Suppressor macrophage treated with lipopolysaccharide for 1 hour (primary cell): ENCODE results near the gene ALDH16A1.

Experiments used
- DNase-seq, 3 donors: peaks; one replicate each; pipeline ENCODE4 v3.0.0-alpha.2; 2020 to 2022

ALDH16A1 gene

GRCh38 chr19:49423985-49424303, 29.1 kb upstream of the ALDH16A1 start:
- no peak for DNase-seq

GRCh38 chr19:49425178-49425577, 27.8 kb upstream of the ALDH16A1 start, which contains the start of gene GFY:
GFY (plus strand) TSS chr19:49425388; CDS start chr19:49426431, 1,043 bp downstream.
- DNase-seq: no peak

- no peak for DNase-seq
These were observed 27.0 kb upstream of the ALDH16A1 start for GRCh38 chr19:49425922-49426592.

- DNase-seq: no peak
These were observed 25.7 kb upstream of the ALDH16A1 start for GRCh38 chr19:49427339-49427738.

- no peak for DNase-seq
These were observed 25.0 kb upstream of the ALDH16A1 start for GRCh38 chr19:49427855-49428546.

- DNase-seq: no peak
These were observed 24.2 kb upstream of the ALDH16A1 start for GRCh38 chr19:49428547-49429451.

GRCh38 chr19:49430172-49430677, 22.8 kb upstream of the ALDH16A1 start:
- DNase-seq: no peak

GRCh38 chr19:49430678-49431329, 22.2 kb upstream of the ALDH16A1 start:
- DNase-seq: peak in 2 of 3 donors; percentile 51 to 52

- peak in 1 of 3 donors; percentile 47 for DNase-seq
These were observed 21.7 kb upstream of the ALDH16A1 start for GRCh38 chr19:49431330-49431749.

GRCh38 chr19:49432141-49433073, 20.6 kb upstream of the ALDH16A1 start:
- DNase-seq: no peak

- no peak for DNase-seq
These were observed 19.7 kb upstream of the ALDH16A1 start for GRCh38 chr19:49433240-49433901.

GRCh38 chr19:49434907-49435583, 18.0 kb upstream of the ALDH16A1 start:
- no peak for DNase-seq

- no peak for DNase-seq
These were observed 17.4 kb upstream of the ALDH16A1 start for GRCh38 chr19:49435670-49436069.

- DNase-seq: peak; percentile 48 to 63 (median 52)
These were observed 16.5 kb upstream of the ALDH16A1 start for GRCh38 chr19:49436381-49437017.

GRCh38 chr19:49437231-49437630, 15.8 kb upstream of the ALDH16A1 start:
- no peak for DNase-seq

- no peak for DNase-seq
These were observed 14.8 kb upstream of the ALDH16A1 start for GRCh38 chr19:49438261-49438660.

GRCh38 chr19:49439836-49440235, 13.2 kb upstream of the ALDH16A1 start:
- DNase-seq: no peak

- no peak for DNase-seq
These were observed 12.4 kb upstream of the ALDH16A1 start for GRCh38 chr19:49440439-49441209.
